ENCODE data around the gene LIF. TPM values are rescaled to one million over a fixed set of nuclear protein-coding genes. Genes with fewer than 3 reads are reported as not detected.

The LIF gene
- total and polyA plus RNA-seq, 2 of the 4 experiments (the other 2 are of a cell fraction) = 130 to 214 TPM

DNA sequence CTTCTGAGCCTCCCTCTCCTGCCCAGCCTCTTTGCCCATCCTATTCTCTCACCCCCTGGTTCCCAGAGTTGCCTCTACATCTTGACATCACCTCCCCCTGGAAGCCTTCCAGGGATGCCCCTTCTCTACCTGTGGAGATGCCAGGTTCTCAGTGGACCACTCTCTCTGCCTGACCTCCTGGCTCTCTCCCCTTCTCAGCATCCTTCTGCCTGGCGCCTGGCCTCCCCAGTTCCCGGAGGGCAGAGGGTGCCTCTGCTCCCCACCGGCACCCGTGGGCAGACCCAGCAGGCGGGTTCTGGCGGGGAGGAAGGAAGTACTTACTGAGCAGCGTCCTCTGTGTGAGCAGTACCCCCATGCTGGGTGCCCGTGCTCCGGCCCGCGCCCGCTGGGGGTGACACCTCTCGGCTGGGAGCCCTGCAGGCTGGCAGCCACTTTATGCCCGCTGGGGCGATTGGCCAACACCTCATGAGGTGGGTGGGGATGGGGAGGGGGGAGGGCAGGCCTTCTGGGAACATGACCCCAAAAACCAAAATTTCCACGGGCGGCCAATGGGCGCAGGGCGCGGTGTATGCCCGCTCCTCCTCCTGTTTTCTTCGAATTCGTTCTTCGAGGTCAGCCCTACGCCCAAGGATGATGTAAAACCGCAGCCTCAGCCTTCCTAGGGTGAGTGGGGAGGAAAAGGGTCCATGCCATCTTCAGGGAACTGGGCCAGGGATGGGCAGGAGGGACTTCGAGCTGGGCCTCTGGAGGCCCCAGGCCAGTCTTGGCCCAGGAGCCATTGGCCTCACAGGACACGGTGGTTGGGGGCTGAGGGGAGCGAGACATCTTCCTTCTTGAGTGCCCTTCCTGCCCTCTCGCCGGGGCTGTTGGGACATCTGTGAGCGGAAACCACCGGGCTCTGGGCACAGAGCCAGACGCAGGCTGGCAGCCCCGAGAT lies 20.2 kb upstream of the LIF start, which contains the start of gene OSM:
OSM (minus strand) TSS at position 407 of the 937 bp plus-strand sequence; CDS start at position 355, 52 bp downstream.
- no peaks in the 10 kb centered on the region for H3K79me1 ChIP-seq (ENCODE audit: low read depth in 1 of 2, low read length in 2 of 2)
- H2BK120ac ChIP-seq (ENCODE audit: low read depth, low read length) = no peak within 1 kb of the TSS
- no peak within 1 kb of the TSS for H3K4me3 ChIP-seq (ENCODE audit: insufficient read depth, low read depth, low read length)
- CTCF ChIA-PET = no interaction called here
- in situ Hi-C loops (cut with MboI; ENCODE audit: low sequenced_read_pairs) (no loop called here), intact Hi-C loops (cut with micrococcal nuclease) (no loop called here), dilution Hi-C loops (cut with HindIII; ENCODE audit: low sequenced_read_pairs, unreplicated experiment) (no loop called here)
- no peak within 1 kb of the TSS for H3K9ac ChIP-seq (ENCODE audit: low read depth, low read length)
- no peak within 1 kb of the TSS for H4K91ac ChIP-seq (ENCODE audit: insufficient read depth, low read depth, low read length)
- no peak within 1 kb of the TSS for H2AK9ac ChIP-seq (replicated peaks; ENCODE audit: low read depth, low read length, poor library complexity)
- peaks cover 5% of the 10 kb centered on the region; the same call in 1 of the 2 replicates for H3K4me1 ChIP-seq (ENCODE audit: control insufficient read depth, insufficient read depth, low read length)
- H3K9me1 ChIP-seq (ENCODE audit: insufficient read depth, low read length) = no peaks in the 10 kb centered on the region; the same call in 1 of the 2 replicates
- H2BK5ac ChIP-seq (ENCODE audit: low read depth, low read length, poor library complexity, severe bottlenecking) = no peak within 1 kb of the TSS
- WGBS, 2 experiments (ENCODE audit: extremely low coverage in 2 of 2, insufficient read length in 1 of 2) = 84% methylated on average over 7 of the region's 35 CpGs; no CpG with 5 or more reads in 1 of the 2 experiments
- H4K8ac ChIP-seq (ENCODE audit: low read depth in 2 of 2, low read length in 2 of 2) = no peak within 1 kb of the TSS
- no peak within 1 kb of the TSS for H2BK20ac ChIP-seq (ENCODE audit: low read depth, low read length)
- no peak within 1 kb of the TSS for H4K5ac ChIP-seq (ENCODE audit: low read depth, low read length)
- H2AFZ ChIP-seq (replicated peaks; ENCODE audit: low read length, poor library complexity) = peak within 1 kb of the TSS; percentile 67
- TF ChIP-seq POLR2A (IDR thresholded peaks at IDR 0.05; ENCODE audit: low read depth, low read length) (no peak), FOS (IDR thresholded peaks at IDR 0.05; ENCODE audit: low read depth, low read length) (no peak)
- no peak within 1 kb of the TSS for H2BK15ac ChIP-seq (ENCODE audit: low read depth, low read length)
- H3K4me2 ChIP-seq (ENCODE audit: low read depth, low read length) = no peak within 1 kb of the TSS
- BruUV-seq (replicated peaks) = no TSS peak
- no peak within 1 kb of the TSS for H3K14ac ChIP-seq (replicated peaks; ENCODE audit: low read depth, low read length)
- no peaks in the 10 kb centered on the region for H3K9me3 ChIP-seq (ENCODE audit: control insufficient read depth, insufficient read depth, low read length)
- no peak within 1 kb of the TSS for H3K23ac ChIP-seq (ENCODE audit: low read depth, low read length)
- H3K18ac ChIP-seq (ENCODE audit: low read depth, low read length) = no peak within 1 kb of the TSS
- no peak within 1 kb of the TSS for H3K4ac ChIP-seq (ENCODE audit: low read depth, low read length)
- no peak within 1 kb of the TSS for H3K27ac ChIP-seq (ENCODE audit: insufficient read depth, low read length)
- POLR2A ChIA-PET (ENCODE audit: unreplicated experiment) = no interaction called here
- DNase-seq (no peak), ATAC-seq (ENCODE audit: low read depth) (no peak)
- H3K27me3 ChIP-seq (ENCODE audit: control insufficient read depth, insufficient read depth, low read length) = no peaks in the 10 kb centered on the region
- peak within 1 kb of the TSS; percentile 34; the same call in 1 of the 2 replicates for H2AK5ac ChIP-seq (ENCODE audit: low read depth, low read length)
- no peaks in the 10 kb centered on the region for H3K36me3 ChIP-seq (ENCODE audit: control insufficient read depth, insufficient read depth, low read length)
- H3K56ac ChIP-seq (ENCODE audit: extremely low read depth, insufficient read depth, low read length) = no peak within 1 kb of the TSS
- no peaks in the 10 kb centered on the region for H4K20me1 ChIP-seq (ENCODE audit: insufficient read depth, low read length)
